ENCODE results near the gene ZFP42. TPM values are rescaled to one million over a fixed set of nuclear protein-coding genes. Genes with fewer than 3 reads are reported as not detected.

Gene ZFP42
- polyA plus RNA-seq, 2 of the 4 experiments (the other 2 are of a cell fraction), result not detected

GRCh38 chr4:187962926-187963325, 32.6 kb upstream of the ZFP42 start:
- CTCF ChIA-PET, result no interaction called here
- FAIRE-seq (no peak), ATAC-seq (no peak), DNase-seq (ENCODE audit: low read depth in 1 of 2, low spot score in 1 of 2) (no peak)
- H3K4me2 ChIP-seq, result no peak overlapping the region
- POLR2A ChIA-PET, result no interaction called here
- WGBS (ENCODE audit: missing lambda C conversion rate), result 68% methylated on average over 3 of the region's 3 CpGs
- H3K4me1 ChIP-seq, result no peaks in the 10 kb centered on the region
- no peak overlapping the region for H3K4me3 ChIP-seq
- TF ChIP-seq EHF (CRISPR knock-in tag; IDR thresholded peaks at IDR 0.05) (no peak), CHD2 (IDR thresholded peaks at IDR 0.05; ENCODE audit: low read length, partially characterized antibody) (no peak), PHF8 (IDR thresholded peaks at IDR 0.05; ENCODE audit: borderline replicate concordance, low read depth) (no peak), FOSB (CRISPR knock-in tag; IDR thresholded peaks at IDR 0.05) (no peak), ATOH8 (CRISPR knock-in tag; IDR thresholded peaks at IDR 0.05; ENCODE audit: low read depth) (no peak), JUN (IDR thresholded peaks at IDR 0.05) (no peak), RARB (CRISPR knock-in tag; IDR thresholded peaks at IDR 0.05) (no peak), ESRRA (IDR thresholded peaks at IDR 0.05; ENCODE audit: borderline replicate concordance, low read length) (no peak), USF2 (IDR thresholded peaks at IDR 0.05) (no peak), NPAS2 (CRISPR knock-in tag; IDR thresholded peaks at IDR 0.05; ENCODE audit: borderline replicate concordance) (no peak), NFE2L2 (conservative IDR thresholded peaks at IDR 0.05; ENCODE audit: low read length) (no peak), CHD4 (IDR thresholded peaks at IDR 0.05; ENCODE audit: borderline replicate concordance) (no peak), RCOR1 (IDR thresholded peaks at IDR 0.05; ENCODE audit: low read depth, low read length) (no peak)
- no peaks in the 10 kb centered on the region for H3K9me3 ChIP-seq
- H3K27ac ChIP-seq, result no peak overlapping the region

- ChIA-PET POLR2A (no interaction called here), CTCF (no interaction called here)
- DNase-seq (ENCODE audit: low read depth in 1 of 2, low spot score in 1 of 2), result no peak
- 94% methylated on average over 8 of the region's 8 CpGs for WGBS (ENCODE audit: missing lambda C conversion rate)
- ATAC-seq, result no peak
- no peak overlapping the region for H3K4me3 ChIP-seq
- no peaks in the 10 kb centered on the region for H3K4me1 ChIP-seq
- no peak for TF ChIP-seq GATA3 (IDR thresholded peaks at IDR 0.05; ENCODE audit: borderline replicate concordance)
- no peak for TF ChIP-seq RARB (CRISPR knock-in tag; IDR thresholded peaks at IDR 0.05)
- no peak for TF ChIP-seq CBX8 (IDR thresholded peaks at IDR 0.05)
- TF ChIP-seq CBX2 (IDR thresholded peaks at IDR 0.05; ENCODE audit: borderline replicate concordance, low read depth), result no peak
- no peak for TF ChIP-seq RAD21 (conservative IDR thresholded peaks at IDR 0.05 in 1 of 2, IDR thresholded peaks at IDR 0.05 in 1 of 2)
- TF ChIP-seq EP300 (IDR thresholded peaks at IDR 0.05), result no peak
- no peak for TF ChIP-seq TP53 (CRISPR knock-in tag; IDR thresholded peaks at IDR 0.05)
- no peak for TF ChIP-seq PHF8 (IDR thresholded peaks at IDR 0.05; ENCODE audit: borderline replicate concordance, low read depth)
- FAIRE-seq, result no peak
- H3K9me3 ChIP-seq, result no peaks in the 10 kb centered on the region
- no peak overlapping the region for H3K27ac ChIP-seq
- H3K4me2 ChIP-seq, result no peak overlapping the region
These were observed 29.8 kb upstream of the ZFP42 start for GRCh38 chr4:187965726-187966125.

GRCh38 chr4:187972135-187972534, 23.4 kb upstream of the ZFP42 start:
- Histone ChIP-seq H3K27ac (no peak overlapping the region), H3K4me3 (no peak overlapping the region), H3K9me3 (no peaks in the 10 kb centered on the region), H3K4me2 (no peak overlapping the region), H3K4me1 (no peaks in the 10 kb centered on the region)
- CTCF ChIA-PET, result no interaction called here
- no peak for TF ChIP-seq FOSB (CRISPR knock-in tag; IDR thresholded peaks at IDR 0.05)
- no peak for TF ChIP-seq TFCP2L1 (CRISPR knock-in tag; IDR thresholded peaks at IDR 0.05)
- no peak for TF ChIP-seq ZFP36 (IDR thresholded peaks at IDR 0.05; ENCODE audit: borderline replicate concordance, partially characterized antibody)
- TF ChIP-seq ELK1 (IDR thresholded peaks at IDR 0.05; ENCODE audit: low read depth, low read length), result no peak
- no peak for TF ChIP-seq RCOR1 (IDR thresholded peaks at IDR 0.05; ENCODE audit: low read depth, low read length)
- no peak for TF ChIP-seq HDAC2 (IDR thresholded peaks at IDR 0.05)
- TF ChIP-seq MAFK (IDR thresholded peaks at IDR 0.05; ENCODE audit: partially characterized antibody), result no peak
- TF ChIP-seq PHF8 (IDR thresholded peaks at IDR 0.05; ENCODE audit: borderline replicate concordance, low read depth), result no peak
- TF ChIP-seq CHD4 (IDR thresholded peaks at IDR 0.05; ENCODE audit: borderline replicate concordance), result no peak
- TF ChIP-seq EHF (CRISPR knock-in tag; IDR thresholded peaks at IDR 0.05), result no peak
- no peak for TF ChIP-seq ATOH8 (CRISPR knock-in tag; IDR thresholded peaks at IDR 0.05; ENCODE audit: low read depth)
- TF ChIP-seq FOSL2 (IDR thresholded peaks at IDR 0.05), result no peak
- no peak for TF ChIP-seq FOSL2 (CRISPR knock-in tag; IDR thresholded peaks at IDR 0.05)
- TF ChIP-seq POLR2AphosphoS2 (conservative IDR thresholded peaks at IDR 0.05; ENCODE audit: low read length), result no peak
- no peak for TF ChIP-seq HEYL (CRISPR knock-in tag; IDR thresholded peaks at IDR 0.05)
- TF ChIP-seq ZC3H11A (IDR thresholded peaks at IDR 0.05), result no peak
- no peak for TF ChIP-seq ZSCAN20 (CRISPR knock-in tag; IDR thresholded peaks at IDR 0.05)
- no peak for TF ChIP-seq HOXB13 (CRISPR knock-in tag; IDR thresholded peaks at IDR 0.05; ENCODE audit: low read depth)
- no peak for TF ChIP-seq JUN (IDR thresholded peaks at IDR 0.05)
- no peak for TF ChIP-seq SMC3 (IDR thresholded peaks at IDR 0.05)
- TF ChIP-seq PBX3 (IDR thresholded peaks at IDR 0.05), result no peak
- POLR2A ChIA-PET, result no interaction called here
- whole genome bisulfite sequencing (ENCODE audit: missing lambda C conversion rate), result 91% methylated on average over 5 of the region's 5 CpGs
- FAIRE-seq (no peak), ATAC-seq (no peak), DNase-seq (ENCODE audit: low read depth in 1 of 2, low spot score in 1 of 2) (no peak)

Measured in A549 (cell line).